ENCODE measurements around the gene CYLD. TPM values are rescaled to one million over a fixed set of nuclear protein-coding genes. Genes with fewer than 3 reads are reported as not detected.

Gene CYLD
- total RNA-seq, 1 donor from 2014 or later: 27.9 TPM

- DNase-seq (ENCODE audit: low read depth) (peak; percentile 79), FAIRE-seq (no peak)
- no peak for TF ChIP-seq CTCF (IDR thresholded peaks at IDR 0.05; ENCODE audit: insufficient read depth, low read length, severe bottlenecking)
- Histone ChIP-seq H3K27me3 (ENCODE audit: control insufficient read depth, insufficient read depth, low read length) (no peaks in the 10 kb centered on the region), H3K4me3 (ENCODE audit: low read depth, low read length) (no peak overlapping the region), H3K36me3 (ENCODE audit: control insufficient read depth, insufficient read depth, low read length) (peaks cover 2% of the 10 kb centered on the region)
These were observed 3.0 kb downstream of the CYLD start for GRCh38 chr16:50744881-50745280.

DNA sequence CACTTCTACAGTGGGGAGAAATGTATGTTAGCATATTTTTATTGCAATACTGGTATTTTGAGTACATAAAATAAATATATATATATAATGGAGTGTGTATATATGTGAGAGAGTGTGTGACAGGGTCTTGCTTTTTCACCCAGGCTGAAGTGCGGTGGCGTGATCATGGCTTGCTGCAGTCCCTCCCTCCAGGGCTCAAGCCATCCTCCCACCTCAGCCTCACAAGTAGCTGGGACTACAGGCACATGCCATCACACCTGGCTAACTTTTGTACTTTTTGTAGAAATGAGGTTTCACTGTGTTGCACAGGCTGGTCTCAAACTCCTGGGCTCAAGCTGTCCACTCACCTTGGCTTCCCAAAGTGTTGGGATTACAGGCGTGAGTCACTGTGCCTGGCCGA lies 4.1 kb downstream of the CYLD start:
- DNase-seq (ENCODE audit: low read depth) (no peak), FAIRE-seq (no peak)
- TF ChIP-seq CTCF (IDR thresholded peaks at IDR 0.05; ENCODE audit: insufficient read depth, low read length, severe bottlenecking): no peak
- peaks cover 2% of the 10 kb centered on the region for H3K36me3 ChIP-seq (ENCODE audit: control insufficient read depth, insufficient read depth, low read length)
- H3K27me3 ChIP-seq (ENCODE audit: control insufficient read depth, insufficient read depth, low read length): no peaks in the 10 kb centered on the region
- H3K4me3 ChIP-seq (ENCODE audit: low read depth, low read length): no peak overlapping the region

DNA sequence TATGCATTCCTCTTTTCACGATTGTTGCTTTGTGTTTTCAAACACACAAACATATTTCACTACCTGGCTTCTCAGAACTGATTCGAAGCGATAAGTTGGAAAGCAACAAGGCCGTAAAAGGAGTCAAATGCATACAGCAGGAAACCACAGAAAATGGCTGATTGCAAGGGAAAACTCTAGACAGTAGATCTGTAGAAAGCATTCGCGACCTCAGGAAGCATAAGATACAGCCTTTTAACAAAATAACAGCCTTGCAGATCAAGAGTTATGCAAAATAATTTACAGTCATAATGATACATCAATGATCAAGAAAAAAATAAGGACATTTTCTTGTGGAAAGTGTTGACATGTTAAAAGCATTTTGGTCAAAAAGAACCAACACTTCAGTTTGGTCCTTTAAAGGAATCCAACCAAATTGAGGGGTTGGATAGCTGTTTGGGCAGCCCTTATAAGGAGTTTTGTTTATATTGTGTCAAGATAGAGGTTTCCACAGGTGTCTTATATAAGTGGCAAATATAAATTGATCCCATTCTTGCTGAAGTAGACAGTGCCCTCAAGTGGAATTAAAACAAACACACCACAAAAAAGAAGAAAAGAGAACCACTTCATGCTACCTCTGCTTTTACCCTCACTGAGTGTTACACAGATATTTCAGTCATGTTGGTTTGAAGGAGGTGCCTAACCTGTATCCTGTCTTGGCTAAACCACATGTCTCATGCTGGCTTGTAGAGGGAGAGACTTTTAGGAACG lies 5.5 kb downstream of the CYLD start:
- Histone ChIP-seq H3K36me3 (ENCODE audit: control insufficient read depth, insufficient read depth, low read length) (peaks cover 3% of the 10 kb centered on the region), H3K27me3 (ENCODE audit: control insufficient read depth, insufficient read depth, low read length) (no peaks in the 10 kb centered on the region), H3K4me3 (ENCODE audit: low read depth, low read length) (no peak overlapping the region)
- peak; percentile 45 for DNase-seq (ENCODE audit: low read depth)
- FAIRE-seq: no peak
- peak; percentile 44 for TF ChIP-seq CTCF (IDR thresholded peaks at IDR 0.05; ENCODE audit: insufficient read depth, low read length, severe bottlenecking)

DNA sequence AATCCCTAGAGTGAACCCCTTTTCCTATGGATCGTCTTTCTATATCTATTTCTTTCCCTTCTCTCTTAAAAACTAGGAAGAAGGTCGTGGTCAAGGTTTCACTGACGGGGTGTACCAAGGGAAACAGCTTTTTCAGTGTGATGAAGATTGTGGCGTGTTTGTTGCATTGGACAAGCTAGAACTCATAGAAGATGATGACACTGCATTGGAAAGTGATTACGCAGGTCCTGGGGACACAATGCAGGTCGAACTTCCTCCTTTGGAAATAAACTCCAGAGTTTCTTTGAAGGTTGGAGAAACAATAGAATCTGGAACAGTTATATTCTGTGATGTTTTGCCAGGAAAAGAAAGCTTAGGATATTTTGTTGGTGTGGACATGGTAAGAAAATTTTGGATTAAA lies 9.6 kb downstream of the CYLD start:
- peaks cover 2% of the 10 kb centered on the region for H3K36me3 ChIP-seq (ENCODE audit: control insufficient read depth, insufficient read depth, low read length)
- H3K27me3 ChIP-seq (ENCODE audit: control insufficient read depth, insufficient read depth, low read length): no peaks in the 10 kb centered on the region
- no peak for FAIRE-seq

DNA sequence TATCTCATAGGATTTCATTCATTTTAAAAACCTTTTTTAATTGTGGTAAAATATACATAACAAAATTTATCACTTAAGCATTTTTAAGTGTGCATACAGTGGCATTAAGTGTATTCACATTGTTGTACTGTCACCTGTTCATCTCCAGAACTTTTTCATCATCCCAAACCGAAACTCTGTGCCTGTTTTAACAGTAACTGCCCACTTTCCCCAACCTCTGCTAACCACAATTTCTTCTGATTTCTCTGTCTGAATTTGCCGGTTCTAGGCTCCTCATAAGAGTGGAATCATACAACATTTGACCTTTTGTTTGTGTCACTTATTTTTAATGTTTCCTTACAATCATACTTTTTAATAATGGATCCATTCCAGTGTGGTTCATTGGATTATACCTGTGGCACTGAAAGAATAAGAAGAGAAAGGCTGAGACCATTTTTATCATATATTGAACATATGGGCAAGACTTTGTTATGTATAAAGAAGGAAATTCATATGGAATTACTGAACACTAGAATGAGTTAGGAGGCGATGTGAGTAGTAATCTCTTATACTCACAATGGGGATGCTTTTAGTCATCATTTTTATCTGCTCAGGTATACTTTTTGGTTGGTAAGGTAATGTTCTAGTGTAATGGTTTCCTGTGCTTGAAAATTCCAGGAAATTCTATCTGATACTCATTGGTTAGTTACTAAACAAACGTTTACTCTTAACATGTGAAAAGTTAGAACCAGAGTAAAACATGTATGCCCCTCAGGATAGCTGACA lies 10.8 kb downstream of the CYLD start:
- no peak for DNase-seq (ENCODE audit: low read depth)

More for the DNA sequence above, 9.6 kb downstream of the CYLD start:
- no peak for TF ChIP-seq CTCF (IDR thresholded peaks at IDR 0.05; ENCODE audit: insufficient read depth, low read length, severe bottlenecking)
- H3K4me3 ChIP-seq (ENCODE audit: low read depth, low read length): no peak overlapping the region
- peak; percentile 32 for DNase-seq (ENCODE audit: low read depth)

More for the DNA sequence above, 10.8 kb downstream of the CYLD start:
- Histone ChIP-seq H3K36me3 (ENCODE audit: control insufficient read depth, insufficient read depth, low read length) (peaks cover 2% of the 10 kb centered on the region), H3K4me3 (ENCODE audit: low read depth, low read length) (no peak overlapping the region), H3K27me3 (ENCODE audit: control insufficient read depth, insufficient read depth, low read length) (no peaks in the 10 kb centered on the region)
- no peak for FAIRE-seq
- TF ChIP-seq CTCF (IDR thresholded peaks at IDR 0.05; ENCODE audit: insufficient read depth, low read length, severe bottlenecking): no peak
